Esophagus muscularis mucosa (tissue), 4 donors: ENCODE results near the gene KRT82.

Experiments
- EP300 ChIP-seq: sonication (generic); formaldehyde crosslinking; IDR thresholded peaks from one replicate; pipeline ENCODE4 v1.6.1; 2017; ENCODE audit warnings: antibody characterized with exemption
- POLR2A ChIP-seq: fragments of 450-650 bp; IDR thresholded peaks from one replicate; pipeline ENCODE4 v1.6.1; 2017; ENCODE audit warnings: antibody characterized with exemption, moderate library complexity, mild to moderate bottlenecking, low read depth
- POLR2AphosphoS5 ChIP-seq, 2 donors: sonication (generic); formaldehyde crosslinking; IDR thresholded peaks; one replicate each; pipeline ENCODE4 v1.6.1; 2017; ENCODE audit warnings: antibody characterized with exemption in 2 of 2
- TF ChIP-seq, protein P1 (sequence below), 3 experiments: fragments of 200-600 bp in 2 of 3; fragments of 450-650 bp in 1 of 3; sonication (generic) in 2 of 3; IDR thresholded peaks; one replicate each; pipeline ENCODE4 v1.5.1; 2017 to 2019; ENCODE audit warnings: antibody characterized with exemption in 3 of 3, mild to moderate bottlenecking in 2 of 3, moderate library complexity in 1 of 3

DNA sequence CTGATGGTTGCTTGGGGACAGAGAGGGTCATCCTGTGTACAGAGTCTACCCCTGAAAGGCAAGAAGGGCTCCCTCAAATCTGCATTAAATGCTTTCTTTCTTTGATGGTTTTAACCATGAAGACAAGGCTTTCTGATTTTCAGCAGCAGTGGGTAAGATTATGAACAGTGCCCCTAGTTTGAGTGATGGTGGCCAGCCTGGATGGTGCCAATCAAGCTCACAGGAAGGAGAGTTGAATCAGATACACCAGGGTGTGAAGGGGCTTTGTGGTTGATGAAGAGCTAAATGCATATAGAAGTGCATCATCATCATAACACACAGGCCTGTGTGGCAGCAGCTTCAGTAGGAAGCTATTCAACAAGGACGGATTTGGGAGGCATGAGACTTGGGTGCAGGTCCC, 44.6 kb downstream of the KRT82 start:
- TF ChIP-seq, protein P1, sequence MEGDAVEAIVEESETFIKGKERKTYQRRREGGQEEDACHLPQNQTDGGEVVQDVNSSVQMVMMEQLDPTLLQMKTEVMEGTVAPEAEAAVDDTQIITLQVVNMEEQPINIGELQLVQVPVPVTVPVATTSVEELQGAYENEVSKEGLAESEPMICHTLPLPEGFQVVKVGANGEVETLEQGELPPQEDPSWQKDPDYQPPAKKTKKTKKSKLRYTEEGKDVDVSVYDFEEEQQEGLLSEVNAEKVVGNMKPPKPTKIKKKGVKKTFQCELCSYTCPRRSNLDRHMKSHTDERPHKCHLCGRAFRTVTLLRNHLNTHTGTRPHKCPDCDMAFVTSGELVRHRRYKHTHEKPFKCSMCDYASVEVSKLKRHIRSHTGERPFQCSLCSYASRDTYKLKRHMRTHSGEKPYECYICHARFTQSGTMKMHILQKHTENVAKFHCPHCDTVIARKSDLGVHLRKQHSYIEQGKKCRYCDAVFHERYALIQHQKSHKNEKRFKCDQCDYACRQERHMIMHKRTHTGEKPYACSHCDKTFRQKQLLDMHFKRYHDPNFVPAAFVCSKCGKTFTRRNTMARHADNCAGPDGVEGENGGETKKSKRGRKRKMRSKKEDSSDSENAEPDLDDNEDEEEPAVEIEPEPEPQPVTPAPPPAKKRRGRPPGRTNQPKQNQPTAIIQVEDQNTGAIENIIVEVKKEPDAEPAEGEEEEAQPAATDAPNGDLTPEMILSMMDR (IDR thresholded peaks at IDR 0.05): no peak
- no peak for TF ChIP-seq POLR2A
- no peak for TF ChIP-seq EP300
- no peak for TF ChIP-seq POLR2AphosphoS5 (IDR thresholded peaks at IDR 0.05)
